GM15510 (cell line): ENCODE data around the gene SLC25A43.

ENCODE experiments used
- POLR2A ChIP-seq: IDR thresholded peaks from 3 replicates; pipeline ENCODE4 v1.6.1; 2011; ENCODE audit warnings: borderline replicate concordance; ENCODE audit not compliant: insufficient read length; ENCODE audit errors: extremely low read depth

SLC25A43 gene

GRCh38 chrX:119429471-119429870 lies 30.3 kb downstream of the SLC25A43 start:
- no peak for TF ChIP-seq POLR2A

DNA sequence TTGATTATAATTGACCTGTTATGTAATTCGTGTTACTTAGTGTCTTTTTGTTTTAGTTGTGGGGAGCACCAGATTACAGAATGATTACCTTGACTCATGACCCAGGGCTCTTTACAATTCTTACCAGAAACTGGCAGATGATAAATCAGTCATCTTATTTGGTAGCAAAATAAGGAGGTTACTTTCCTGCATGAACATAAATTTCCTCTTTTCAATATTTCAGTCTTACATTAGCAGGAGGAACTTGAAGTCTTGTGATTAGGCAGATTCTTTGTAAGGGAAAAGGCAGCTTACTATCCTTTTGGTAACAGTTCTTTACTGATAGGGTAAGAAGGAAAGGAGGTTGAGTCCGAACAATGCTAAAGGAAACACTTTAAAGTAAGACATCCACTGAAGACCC lies 43.1 kb downstream of the SLC25A43 start:
- no peak for TF ChIP-seq POLR2A

DNA sequence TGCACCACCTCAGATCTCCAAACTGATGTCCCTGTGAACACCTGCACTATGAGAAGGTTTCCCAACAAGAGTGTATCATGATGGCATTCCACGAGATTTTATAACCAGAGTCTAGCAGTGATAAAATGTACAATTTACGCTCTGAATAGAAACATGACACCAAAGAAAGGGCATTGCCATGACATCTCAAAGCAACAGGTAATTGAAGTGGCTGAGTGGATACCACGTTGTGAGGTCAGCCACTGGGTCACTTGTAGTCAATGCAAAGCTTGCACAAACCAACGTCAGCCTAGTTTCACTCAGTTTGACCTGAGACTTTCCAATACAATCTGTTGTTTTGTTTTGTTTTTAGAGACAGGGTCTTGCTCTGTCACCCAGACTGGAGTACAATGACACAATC lies 54.1 kb downstream of the SLC25A43 start:
- TF ChIP-seq POLR2A: no peak

- no peak for TF ChIP-seq POLR2A
Observed at GRCh38 chrX:119455264-119455663, 56.1 kb downstream of the SLC25A43 start.

DNA sequence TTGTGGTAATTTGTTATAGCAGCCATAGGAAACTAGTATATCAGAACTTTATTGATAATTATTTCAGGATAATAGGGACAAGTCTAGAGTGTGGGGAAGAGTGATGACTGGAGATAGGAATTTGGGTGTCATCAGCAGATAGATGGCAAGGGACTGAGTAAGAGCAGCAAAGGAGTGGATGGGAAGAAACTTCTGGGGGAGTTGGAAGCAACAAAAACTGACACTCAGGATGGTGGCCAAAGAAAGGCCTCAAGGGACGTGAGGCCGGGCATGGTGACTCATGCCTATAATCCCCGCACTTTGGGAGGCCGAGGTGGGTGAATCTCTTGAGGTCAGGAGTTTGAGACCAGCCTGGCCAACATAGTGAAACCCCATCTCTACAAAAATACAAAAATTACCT lies 60.0 kb downstream of the SLC25A43 start:
- no peak for TF ChIP-seq POLR2A

GRCh38 chrX:119465555-119465954 lies 66.4 kb downstream of the SLC25A43 start:
- no peak for TF ChIP-seq POLR2A

GRCh38 chrX:119466970-119467369 lies 67.8 kb downstream of the SLC25A43 start:
- TF ChIP-seq POLR2A: no peak

GRCh38 chrX:119467433-119467832 lies 68.3 kb downstream of the SLC25A43 start:
- no peak for TF ChIP-seq POLR2A

DNA sequence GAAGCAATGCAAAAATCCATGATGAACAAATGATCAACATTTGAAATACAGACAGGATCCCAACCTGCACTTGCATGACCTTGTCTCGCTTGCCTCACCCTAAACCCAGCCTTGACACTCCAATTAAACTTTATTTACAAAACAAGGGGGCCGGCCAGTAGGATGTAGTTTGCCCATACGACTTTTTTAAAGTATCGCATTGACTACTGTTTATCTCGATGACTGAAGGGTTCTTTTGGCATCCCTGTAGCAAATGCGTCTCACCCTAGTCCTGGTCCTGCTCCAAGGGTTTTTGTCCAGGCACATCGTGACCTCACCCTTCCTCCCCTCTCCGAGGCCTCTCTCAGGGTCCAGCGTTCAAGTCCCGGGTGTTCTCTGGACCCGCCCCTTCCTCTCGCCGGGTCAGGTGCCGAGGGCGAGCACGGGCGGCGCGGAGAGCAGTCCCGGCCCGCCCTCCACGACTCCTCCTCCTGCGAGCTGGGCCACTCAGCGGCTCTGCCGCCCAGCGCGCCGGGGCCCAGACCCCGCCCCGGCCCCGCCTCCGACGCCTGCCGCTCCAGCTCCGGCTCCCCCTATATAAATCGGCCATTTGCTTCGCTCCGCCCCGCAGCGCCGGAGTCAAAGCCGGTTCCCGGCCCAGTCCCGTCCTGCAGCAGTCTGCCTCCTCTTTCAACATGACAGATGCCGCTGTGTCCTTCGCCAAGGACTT lies 68.9 kb downstream of the SLC25A43 start, which contains the start of gene SLC25A5:
SLC25A5 (plus strand) TSS at position 603 of the 709 bp plus-strand sequence; CDS start at position 675, 72 bp downstream.
- peak; percentile 88 for TF ChIP-seq POLR2A

- peak; percentile 62 for TF ChIP-seq POLR2A
Observed at GRCh38 chrX:119468551-119469312, 69.6 kb downstream of the SLC25A43 start.

DNA sequence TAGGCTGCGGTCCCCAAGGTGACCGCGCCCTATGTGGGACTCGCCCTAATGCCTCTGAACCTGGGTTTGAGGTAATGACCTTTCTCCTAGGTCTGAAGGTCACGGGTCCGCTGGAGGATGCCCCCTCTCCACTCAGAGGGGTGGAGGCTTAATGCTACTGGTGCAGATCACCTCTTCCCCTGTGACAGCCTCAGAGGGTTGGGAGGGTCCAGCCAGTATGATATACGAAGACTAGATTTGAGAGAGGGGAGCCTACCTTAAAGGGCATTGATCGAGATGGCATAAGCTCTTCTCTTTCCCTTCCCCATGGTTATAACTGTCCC lies 70.1 kb downstream of the SLC25A43 start:
- no peak for TF ChIP-seq POLR2A

DNA sequence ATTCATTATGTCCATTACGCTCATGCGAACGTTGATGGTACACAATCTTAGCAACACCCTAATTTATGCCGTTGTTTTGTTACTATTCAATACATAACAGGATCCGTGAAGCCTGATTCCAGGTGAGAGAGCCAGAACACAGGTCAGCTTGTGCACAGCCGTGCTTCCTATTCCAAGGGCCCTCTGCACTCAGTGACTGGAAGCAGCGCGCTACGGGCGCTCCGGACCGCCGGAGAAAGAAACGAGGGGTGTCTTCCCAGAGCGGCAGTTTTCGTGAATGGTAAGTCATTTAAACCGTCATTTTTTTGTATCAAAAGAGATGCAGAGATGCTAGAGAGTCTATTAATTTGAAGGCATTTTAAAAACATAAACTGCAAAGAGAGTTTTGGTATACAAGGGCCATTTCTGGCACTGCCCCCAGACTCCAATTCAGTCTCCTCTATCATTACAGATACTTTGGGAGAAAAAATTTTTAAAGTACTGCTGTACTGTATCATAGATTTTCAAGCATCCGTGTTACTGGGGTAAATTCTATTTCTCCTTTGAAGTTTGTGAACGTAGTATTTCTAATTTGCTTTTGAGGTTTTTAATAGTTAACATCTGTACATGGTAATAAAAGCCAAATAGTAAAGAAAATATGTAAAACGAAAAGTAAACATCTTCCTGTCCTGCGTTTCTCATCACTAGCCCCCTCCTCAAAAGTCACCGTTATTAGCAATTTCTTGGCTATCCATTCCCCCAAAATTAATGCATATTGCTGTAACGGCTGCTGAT lies 75.7 kb downstream of the SLC25A43 start:
- no peak for TF ChIP-seq POLR2A

DNA sequence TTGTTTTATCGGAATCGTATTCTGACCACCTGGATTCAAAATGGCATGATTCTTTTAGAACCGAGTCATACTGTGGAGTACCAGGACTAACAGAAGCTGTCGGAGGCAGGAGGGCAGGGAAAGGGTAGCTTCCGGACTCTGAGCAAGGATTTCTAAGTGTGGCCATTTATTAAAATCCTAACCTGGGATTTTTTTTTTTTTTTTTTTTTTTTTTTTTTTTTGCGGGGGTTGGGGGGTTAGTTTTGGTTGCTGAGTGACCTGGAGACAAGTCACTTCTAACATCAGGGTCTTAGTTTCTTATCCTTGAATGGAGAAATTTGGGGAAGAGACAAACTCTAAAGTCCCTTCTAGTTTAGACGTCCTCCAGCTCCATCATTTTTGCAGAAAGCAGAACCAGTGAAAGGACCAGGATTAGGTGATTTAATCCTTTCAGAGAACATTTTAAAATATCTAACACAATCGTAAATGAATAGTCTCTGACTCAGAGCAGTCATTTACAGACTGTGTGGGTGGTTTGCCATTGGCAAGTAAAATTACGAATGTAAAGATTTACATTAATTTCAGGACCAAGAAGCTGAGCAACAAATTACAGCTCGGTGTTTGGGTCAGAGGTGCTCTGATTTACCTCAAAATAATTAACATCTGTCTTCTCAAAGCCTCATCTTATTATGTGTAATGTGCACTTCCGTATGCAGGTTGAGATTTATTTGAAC lies 76.4 kb downstream of the SLC25A43 start:
- no peak for TF ChIP-seq POLR2A

DNA sequence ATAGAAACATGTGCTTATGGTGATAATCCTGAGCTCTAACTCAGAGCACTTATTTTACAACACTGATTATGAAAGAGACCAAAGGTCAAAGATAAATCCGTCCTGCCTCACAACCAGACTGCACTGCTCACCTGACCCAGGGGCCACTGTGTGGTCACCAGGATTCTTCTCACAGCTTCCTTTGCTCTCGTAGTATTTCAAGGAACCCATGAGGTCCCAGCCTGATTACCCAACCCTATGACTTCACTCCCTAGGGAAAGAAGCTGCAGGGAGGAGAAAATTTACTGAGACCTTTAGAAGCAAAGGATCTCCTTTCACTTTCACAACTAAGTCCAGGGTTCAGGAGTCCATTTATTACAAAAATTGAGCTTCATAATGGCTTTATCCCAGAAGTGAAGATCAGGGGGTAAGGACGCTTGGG lies 78.7 kb downstream of the SLC25A43 start:
- no peak for TF ChIP-seq POLR2A

DNA sequence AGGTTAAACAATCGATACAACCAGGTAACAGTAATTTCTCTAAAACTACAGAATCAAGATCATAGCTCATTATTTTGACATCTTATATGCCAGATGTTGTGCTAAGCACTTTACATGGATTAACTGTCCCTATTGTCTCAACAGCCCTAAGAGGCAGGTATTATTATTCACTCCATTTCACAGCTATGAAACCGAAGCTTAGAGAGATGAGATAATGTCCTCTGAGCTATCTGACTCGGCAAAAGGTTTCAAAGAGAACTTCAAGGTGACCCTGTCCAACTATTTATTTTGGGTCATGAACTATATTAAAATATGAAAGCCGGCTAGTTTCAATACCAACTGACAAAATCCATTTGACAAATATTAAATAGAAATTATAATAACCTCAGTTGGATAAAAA lies 79.4 kb downstream of the SLC25A43 start:
- no peak for TF ChIP-seq POLR2A

GRCh38 chrX:119479845-119480244 lies 80.7 kb downstream of the SLC25A43 start:
- no peak for TF ChIP-seq POLR2A

DNA sequence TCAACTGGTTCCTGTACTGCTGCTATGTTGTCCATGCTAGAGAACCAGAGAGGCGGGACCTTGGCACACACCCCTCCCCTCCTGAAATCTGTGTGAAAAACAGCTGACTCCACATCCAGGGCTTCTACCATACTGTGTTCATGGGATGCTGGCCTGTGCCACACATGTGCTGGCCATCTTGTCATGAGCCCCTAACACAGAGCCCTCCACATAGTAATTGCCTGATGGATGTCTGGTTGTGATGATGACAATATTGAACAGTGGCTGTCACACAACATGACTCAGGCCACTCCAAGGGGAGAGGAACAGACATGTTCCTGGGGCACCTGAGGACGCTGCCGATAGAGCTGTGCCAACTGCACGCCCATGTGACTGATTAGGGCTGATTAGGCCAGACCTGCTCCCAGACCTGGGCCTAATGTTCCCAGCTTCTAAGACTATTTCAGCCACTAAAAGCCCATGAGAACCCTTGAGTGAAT lies 82.2 kb downstream of the SLC25A43 start:
- no peak for TF ChIP-seq POLR2A
